Endothelial cell of umbilical vein (primary cell): ENCODE measurements around the gene AKAP13. TPM values are rescaled to one million over a fixed set of nuclear protein-coding genes. Genes with fewer than 3 reads are reported as not detected.

Experiments used
- BruUV-seq: library from RNA; stranded (reverse); fragments of 400-500 nt; replicated peaks from 2 replicates; lab custom pipeline; 2021; lab: Mats Ljungman, UMichigan
- CTCF ChIA-PET: fragments of 300-600, 350-600 bp; sonication (Branson Sonifier 250); formaldehyde crosslinking; loops from one replicate; lab custom pipeline; 2021; ENCODE audit warnings: antibody characterized with exemption, inconsistent platforms; lab: Charles Lee
- POLR2A ChIA-PET: fragments of 300-600, 350-600 bp; sonication (Branson Sonifier 250); formaldehyde crosslinking; loops from one replicate; lab custom pipeline; 2021; ENCODE audit warnings: antibody characterized with exemption, inconsistent platforms; lab: Charles Lee
- DNase-seq: peaks from one replicate; pipeline ENCODE4 v3.0.0-alpha.2; 2011; ENCODE audit warnings: low read depth, low spot score
- FAIRE-seq: peaks from 2 replicates; lab custom pipeline; 2011; peaks lifted over from hg19 to GRCh38; lab: Jason Lieb, UNC
- H2AFZ ChIP-seq: 2 replicates; pipeline ENCODE4 v1.6.0; 2012; ENCODE audit warnings: low read depth, low read length, control low read depth, inconsistent platforms
- H3K27ac ChIP-seq: 2 replicates; pipeline ENCODE4 v1.5.1; 2011; ENCODE audit warnings: low read depth, mild to moderate bottlenecking, control low read depth, low read length, moderate library complexity; ENCODE audit not compliant: insufficient read depth
- H3K27me3 ChIP-seq, 2 experiments: 2 replicates each; pipeline versions ENCODE4 v1.6.0 to v1.6.1; 2011; ENCODE audit warnings: low read length in 2 of 2, mixed read lengths in 1 of 2; ENCODE audit not compliant: control insufficient read depth in 2 of 2, insufficient read depth in 2 of 2
- H3K36me3 ChIP-seq, 2 experiments: 2 replicates in 1 of 2; 3 replicates in 1 of 2; pipeline ENCODE4 v1.5.1; 2011; ENCODE audit warnings: low read length in 2 of 2, mild to moderate bottlenecking in 1 of 2, moderate library complexity in 1 of 2; ENCODE audit not compliant: control insufficient read depth in 2 of 2, insufficient read depth in 2 of 2; ENCODE audit errors: extremely low read depth in 1 of 2
- H3K4me1 ChIP-seq: 3 replicates; pipeline ENCODE4 v1.5.1; 2011; ENCODE audit warnings: mild to moderate bottlenecking, low read length; ENCODE audit not compliant: control insufficient read depth, insufficient read depth; ENCODE audit errors: extremely low read depth
- H3K4me2 ChIP-seq: 2 replicates; pipeline ENCODE4 v1.6.1; 2011; ENCODE audit warnings: low read length, control low read depth, mixed read lengths; ENCODE audit not compliant: insufficient read depth
- H3K4me3 ChIP-seq, 3 experiments: fragments of 200-600 bp in 1 of 3; sonication (generic), shearing (Covaris generic) in 1 of 3; replicated peaks in 1 of 3; 2 replicates each; pipeline ENCODE4 v1.5.1; 2011 to 2016; ENCODE audit warnings: control low read depth in 3 of 3, low read length in 3 of 3, mild to moderate bottlenecking in 2 of 3, inconsistent platforms in 1 of 3, low read depth in 1 of 3, moderate library complexity in 1 of 3; ENCODE audit not compliant: insufficient read depth in 1 of 3
- H3K79me2 ChIP-seq: 2 replicates; pipeline ENCODE4 v1.6.0; 2012; ENCODE audit warnings: low read length, inconsistent platforms; ENCODE audit not compliant: control insufficient read depth, insufficient read depth
- H3K9ac ChIP-seq: replicated peaks from 2 replicates; pipeline ENCODE3; 2011; ENCODE audit warnings: low read length, control low read depth; ENCODE audit not compliant: insufficient read depth; ENCODE audit errors: extremely low read depth
- H3K9me1 ChIP-seq: replicated peaks from 3 replicates; pipeline ENCODE4 v1.6.0; 2011; ENCODE audit warnings: mild to moderate bottlenecking, low read length; ENCODE audit not compliant: control insufficient read depth, insufficient read depth; ENCODE audit errors: extremely low read depth
- H3K9me3 ChIP-seq: replicated peaks from 2 replicates; pipeline ENCODE4 v1.5.1; 2012; ENCODE audit warnings: low read length, inconsistent platforms; ENCODE audit not compliant: control insufficient read depth, insufficient read depth
- H4K20me1 ChIP-seq: replicated peaks from 2 replicates; pipeline ENCODE3; 2011; ENCODE audit warnings: mild to moderate bottlenecking, low read length; ENCODE audit not compliant: control insufficient read depth, insufficient read depth; ENCODE audit errors: extremely low read depth
- CTCF ChIP-seq, 2 donors: IDR thresholded peaks; 1 replicate in 1 of 2; 2 replicates in 1 of 2; pipeline ENCODE4 v1.5.1; 2011; ENCODE audit warnings: low read length in 2 of 2, mild to moderate bottlenecking in 2 of 2, moderate library complexity in 2 of 2, control low read depth in 1 of 2, inconsistent platforms in 1 of 2, low read depth in 1 of 2; ENCODE audit not compliant: insufficient read depth in 1 of 2; ENCODE audit errors: extremely low read depth in 1 of 2
- EZH2 ChIP-seq: IDR thresholded peaks from 2 replicates; pipeline ENCODE4 v1.6.1; 2012; ENCODE audit warnings: borderline replicate concordance, low read depth, mild to moderate bottlenecking, moderate library complexity, low read length, inconsistent platforms; ENCODE audit not compliant: severe bottlenecking
- FOS ChIP-seq: IDR thresholded peaks from 2 replicates; pipeline ENCODE4 v1.6.1; 2011; ENCODE audit warnings: mild to moderate bottlenecking, low read length, moderate library complexity, borderline replicate concordance; ENCODE audit not compliant: insufficient read depth
- GATA2 ChIP-seq: IDR thresholded peaks from 2 replicates; pipeline ENCODE4 v1.7.0; 2011; ENCODE audit warnings: low read depth, mild to moderate bottlenecking, moderate library complexity, mixed read lengths, low read length; ENCODE audit not compliant: insufficient read length, insufficient read depth
- JUN ChIP-seq: IDR thresholded peaks from 2 replicates; pipeline ENCODE4 v1.6.1; 2011; ENCODE audit warnings: borderline replicate concordance, low read depth; ENCODE audit not compliant: insufficient read length, insufficient read depth
- MAX ChIP-seq: IDR thresholded peaks from 2 replicates; pipeline ENCODE4 v1.6.1; 2011; ENCODE audit not compliant: insufficient read depth, insufficient read length
- MYC ChIP-seq: IDR thresholded peaks from one replicate; pipeline ENCODE4 v1.6.1; 2011; ENCODE audit warnings: mild to moderate bottlenecking, low read depth, low read length
- POLR2A ChIP-seq: IDR thresholded peaks from 2 replicates; pipeline ENCODE4 v1.6.1; 2012; ENCODE audit warnings: low read depth, mild to moderate bottlenecking, control low read depth, low read length
- POLR2AphosphoS5 ChIP-seq: IDR thresholded peaks from 2 replicates; pipeline ENCODE4 v1.6.1; 2012; ENCODE audit warnings: low read depth, mild to moderate bottlenecking, control low read depth, low read length, moderate library complexity; ENCODE audit not compliant: insufficient read depth
- dilution Hi-C: fragments of 300-500 bp; cut with MboI; formaldehyde crosslinking; loops from one replicate; pipeline ENCODE4 v1.15.0; 2019; ENCODE audit warnings: low sequenced_read_pairs; ENCODE audit not compliant: extremely low pct_ligation_motif_present
- intact Hi-C: fragments of 100-400 bp; cut with micrococcal nuclease; formaldehyde crosslinking; loops from one replicate; pipeline ENCODE4 v1.10.0; 2022
- polyA plus RNA-seq, 4 experiments: library from polyadenylated mRNA; depleted of rRNA in 3 of 4; stranded (reverse) in 3 of 4; unstranded in 1 of 4; fragments of >200 nt; gene quantifications; 2 replicates each; pipeline versions ENCODE4 v1.2.1 to v1.2.3, GENCODE V29; 2011 to 2012; ENCODE audit warnings: missing spikeins in 1 of 4
- total RNA-seq: library from RNA; stranded (reverse); gene quantifications from 2 replicates; pipeline ENCODE4 v1.2.3, GENCODE V29; 2021

AKAP13 gene
- total and polyA plus RNA-seq, 2 donors (not counting 3 experiments of a cell fraction or from before 2014, with no cell fraction given): 22.8 to 87.8 TPM

GRCh38 chr15:85439996-85440395, 59.6 kb downstream of the AKAP13 start:
- FAIRE-seq: no peak

More at GRCh38 chr15:85439996-85440395, 59.6 kb downstream of the AKAP13 start:
- dilution Hi-C loops (no loop called here), intact Hi-C loops (no loop called here)
- TF ChIP-seq GATA2 (no peak), POLR2A (no peak), MAX (no peak), JUN (no peak), MYC (no peak), EZH2 (no peak), FOS (no peak), CTCF (IDR thresholded peaks at IDR 0.05; ENCODE audit: extremely low read depth in 1 of 2, insufficient read depth in 1 of 2, low read depth in 1 of 2, low read length in 2 of 2) (no peak), POLR2AphosphoS5 (no peak)
- POLR2A ChIA-PET: no interaction called here
- CTCF ChIA-PET: interaction anchor here (1.2 to 1.7 kb wide), 2 partner anchors 10 to 26 kb away, joined by 4 to 7 read pairs; no protein-coding TSS in a partner anchor
- no peaks in the 10 kb centered on the region for H3K9me1 ChIP-seq
- H4K20me1 ChIP-seq: peaks cover 5% of the 10 kb centered on the region
- H3K4me3 ChIP-seq: no peak overlapping the region
- H3K9ac ChIP-seq: no peak overlapping the region
- no peak for DNase-seq
- H3K4me2 ChIP-seq: no peak overlapping the region
- no peak overlapping the region for H3K27ac ChIP-seq
- BruUV-seq: no TSS peak
- peaks cover 21% of the 10 kb centered on the region for H3K79me2 ChIP-seq
- H2AFZ ChIP-seq: no peak overlapping the region
- H3K27me3 ChIP-seq: no peaks in the 10 kb centered on the region
- H3K36me3 ChIP-seq: no peaks in the 10 kb centered on the region
- no peaks in the 10 kb centered on the region for H3K9me3 ChIP-seq
- H3K4me1 ChIP-seq: no peaks in the 10 kb centered on the region
